Activated CD4-positive, CD25-positive, alpha-beta regulatory T cell treated with anti-CD3 and anti-CD28 coated beads, Interleukin-2, amount 50 U/mL, for 16 hours (primary cell): ENCODE data around the gene MBOAT2.
"Not testable (repeated sequence)": the region's sequence is repeated elsewhere in the genome, so short reads cannot be mapped to it uniquely, and the experiment has no call there.

Source experiments
- DNase-seq: peaks from one replicate; pipeline ENCODE4 v3.0.0-alpha.2; 2020; ENCODE audit warnings: low read depth, low spot score

The MBOAT2 gene

GRCh38 chr2:8896671-8897070 lies 106.8 kb downstream of the MBOAT2 start:
- not testable (repeated sequence) for DNase-seq

GRCh38 chr2:8895087-8895912 lies 108.2 kb downstream of the MBOAT2 start:
- DNase-seq, result not testable (repeated sequence)

GRCh38 chr2:8893978-8894820 lies 109.3 kb downstream of the MBOAT2 start:
- no peak for DNase-seq

GRCh38 chr2:8893474-8893873 lies 110.0 kb downstream of the MBOAT2 start:
- DNase-seq, result no peak

- DNase-seq, result no peak
Observed at GRCh38 chr2:8892111-8892510, 111.4 kb downstream of the MBOAT2 start.

GRCh38 chr2:8889978-8890377 lies 113.5 kb downstream of the MBOAT2 start:
- DNase-seq, result no peak

GRCh38 chr2:8888963-8889362 lies 114.5 kb downstream of the MBOAT2 start:
- no peak for DNase-seq

- no peak for DNase-seq
Observed at GRCh38 chr2:8886876-8887275, 116.6 kb downstream of the MBOAT2 start.

- no peak for DNase-seq
Observed at GRCh38 chr2:8886202-8886518, 117.3 kb downstream of the MBOAT2 start.

- no peak for DNase-seq
Observed at GRCh38 chr2:8885449-8886201, 117.9 kb downstream of the MBOAT2 start.

GRCh38 chr2:8884812-8885211 lies 118.7 kb downstream of the MBOAT2 start:
- DNase-seq, result no peak

GRCh38 chr2:8882094-8882493 lies 121.4 kb downstream of the MBOAT2 start:
- no peak for DNase-seq

- no peak for DNase-seq
Observed at GRCh38 chr2:8877894-8878293, 125.6 kb downstream of the MBOAT2 start.

GRCh38 chr2:8877332-8877731 lies 126.2 kb downstream of the MBOAT2 start:
- DNase-seq, result no peak

- DNase-seq, result no peak
Observed at GRCh38 chr2:8876628-8877027, 126.9 kb downstream of the MBOAT2 start.

- no peak for DNase-seq
Observed at GRCh38 chr2:8872821-8873432, 130.6 kb downstream of the MBOAT2 start.

- DNase-seq, result no peak
Observed at GRCh38 chr2:8870441-8870840, 133.0 kb downstream of the MBOAT2 start.

- no peak for DNase-seq
Observed at GRCh38 chr2:8867363-8867762, 136.1 kb downstream of the MBOAT2 start.

GRCh38 chr2:8863331-8863953 lies 140.0 kb downstream of the MBOAT2 start:
- no peak for DNase-seq

GRCh38 chr2:8862230-8862629 lies 141.3 kb downstream of the MBOAT2 start:
- DNase-seq, result no peak

- no peak for DNase-seq
Observed at GRCh38 chr2:8861797-8862196, 141.7 kb downstream of the MBOAT2 start.
